Left kidney (tissue), 2 donors: ENCODE data around the gene UGT1A7. TPM values are rescaled to one million over a fixed set of nuclear protein-coding genes. Genes with fewer than 3 reads are reported as not detected.

ENCODE experiments used
- DNase-seq: peaks from one replicate; pipeline ENCODE4 v3.0.0-alpha.2; 2013
- polyA plus RNA-seq: library from polyadenylated mRNA; unstranded; fragments of 120-200 nt; gene quantifications from one replicate; pipeline ENCODE4 v1.2.1, GENCODE V29; 2013; ENCODE audit not compliant: insufficient read length

The UGT1A7 gene
- polyA plus RNA-seq, 1 donor = 0.07 TPM

- DNase-seq = no peak
Observed at GRCh38 chr2:233761040-233761769, 79.5 kb downstream of the UGT1A7 start.

- no peak for DNase-seq
Observed at GRCh38 chr2:233764264-233764663, 82.6 kb downstream of the UGT1A7 start.

GRCh38 chr2:233764761-233765160, 83.1 kb downstream of the UGT1A7 start:
- DNase-seq = no peak

GRCh38 chr2:233766416-233766815, 84.7 kb downstream of the UGT1A7 start:
- no peak for DNase-seq

GRCh38 chr2:233768076-233768475, 86.4 kb downstream of the UGT1A7 start:
- DNase-seq = no peak

GRCh38 chr2:233769260-233769659, 87.6 kb downstream of the UGT1A7 start:
- no peak for DNase-seq

- DNase-seq = no peak
Observed at GRCh38 chr2:233772153-233772552, 90.5 kb downstream of the UGT1A7 start.

- no peak for DNase-seq
Observed at GRCh38 chr2:233772583-233772982, 90.9 kb downstream of the UGT1A7 start.

GRCh38 chr2:233773854-233774253, 92.2 kb downstream of the UGT1A7 start:
- DNase-seq = no peak

GRCh38 chr2:233775414-233775813, 93.7 kb downstream of the UGT1A7 start:
- DNase-seq = no peak

GRCh38 chr2:233778030-233778429, 96.3 kb downstream of the UGT1A7 start, which contains the start of gene MROH2A:
Gene MROH2A (plus strand): TSS chr2:233778330. CDS start chr2:233779359, 1,029 bp downstream.
- no peak for DNase-seq

- DNase-seq = no peak
Observed at GRCh38 chr2:233779722-233780121, 98.0 kb downstream of the UGT1A7 start.

GRCh38 chr2:233780771-233781170, 99.1 kb downstream of the UGT1A7 start:
- DNase-seq = no peak

GRCh38 chr2:233789554-233789953, 107.9 kb downstream of the UGT1A7 start:
- no peak for DNase-seq

- no peak for DNase-seq
Observed at GRCh38 chr2:233791151-233791882, 109.6 kb downstream of the UGT1A7 start.

GRCh38 chr2:233791883-233792329, 110.2 kb downstream of the UGT1A7 start:
- DNase-seq = no peak

GRCh38 chr2:233792720-233793119, 111.0 kb downstream of the UGT1A7 start:
- DNase-seq = no peak

GRCh38 chr2:233793465-233794127, 111.9 kb downstream of the UGT1A7 start:
- DNase-seq = no peak

- no peak for DNase-seq
Observed at GRCh38 chr2:233794128-233794658, 112.5 kb downstream of the UGT1A7 start.

- DNase-seq = no peak
Observed at GRCh38 chr2:233795735-233796171, 114.1 kb downstream of the UGT1A7 start.

GRCh38 chr2:233796254-233796653, 114.6 kb downstream of the UGT1A7 start:
- no peak for DNase-seq

- no peak for DNase-seq
Observed at GRCh38 chr2:233798335-233799086, 116.8 kb downstream of the UGT1A7 start.
